Astrocyte (in vitro differentiated cells and primary cell): ENCODE data around the gene MTA2.

Experiments used
- EZH2 ChIP-seq: IDR thresholded peaks from 2 replicates; pipeline ENCODE4 v1.6.1; 2012; ENCODE audit warnings: mild to moderate bottlenecking, low read length, inconsistent platforms; ENCODE audit not compliant: insufficient read depth
- TF ChIP-seq, protein P1 (sequence below): IDR thresholded peaks from 2 replicates; pipeline ENCODE4 v1.5.1; 2011; ENCODE audit warnings: low read depth, mild to moderate bottlenecking, inconsistent platforms, low read length, moderate library complexity; ENCODE audit not compliant: insufficient read depth

DNA sequence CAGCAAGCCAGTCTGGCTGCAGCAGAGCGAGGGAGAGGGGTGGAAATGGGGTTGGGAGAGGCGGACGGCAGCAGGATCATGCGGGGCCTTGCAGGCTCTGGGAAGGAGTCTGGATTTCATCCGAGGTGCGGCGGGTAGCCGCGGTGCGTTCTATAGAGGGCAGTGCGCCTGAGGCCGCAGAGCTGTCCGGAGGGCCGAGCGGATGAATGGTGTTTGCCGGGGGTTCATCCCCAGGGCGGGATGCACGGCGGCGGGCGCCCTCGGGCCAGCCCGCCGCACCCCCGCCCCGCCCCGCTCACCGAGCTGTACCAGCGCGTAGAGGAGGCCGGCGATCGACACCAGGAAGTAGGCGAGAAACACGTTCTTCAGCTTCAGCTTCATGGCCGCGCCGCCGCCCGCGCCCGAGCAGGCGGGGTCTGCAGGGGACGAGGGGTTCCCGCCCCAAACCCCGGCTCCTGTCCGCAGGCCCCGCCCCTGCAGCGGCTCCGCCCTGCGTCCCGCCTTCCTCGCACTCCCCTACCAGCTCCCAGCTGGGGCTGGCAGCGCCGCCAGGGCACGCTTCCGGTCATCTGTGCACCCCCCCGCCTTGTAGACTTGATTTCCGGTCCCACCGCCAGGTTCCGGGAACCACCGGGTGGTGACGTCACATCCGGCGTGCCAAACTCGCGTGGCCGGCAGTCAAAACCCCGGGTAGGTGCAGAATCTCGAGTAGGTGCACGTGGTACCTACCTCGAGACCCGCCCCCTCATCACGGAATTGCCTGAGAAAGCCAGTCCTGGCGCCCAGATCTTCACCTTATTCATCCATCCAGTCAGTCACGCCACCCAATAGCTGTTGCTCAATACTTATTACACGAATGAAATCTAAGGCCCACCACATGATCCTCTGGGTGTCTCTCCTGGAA is 20.2 kb upstream of the MTA2 start, which contains the start of gene B3GAT3:
- TF ChIP-seq, protein P1, sequence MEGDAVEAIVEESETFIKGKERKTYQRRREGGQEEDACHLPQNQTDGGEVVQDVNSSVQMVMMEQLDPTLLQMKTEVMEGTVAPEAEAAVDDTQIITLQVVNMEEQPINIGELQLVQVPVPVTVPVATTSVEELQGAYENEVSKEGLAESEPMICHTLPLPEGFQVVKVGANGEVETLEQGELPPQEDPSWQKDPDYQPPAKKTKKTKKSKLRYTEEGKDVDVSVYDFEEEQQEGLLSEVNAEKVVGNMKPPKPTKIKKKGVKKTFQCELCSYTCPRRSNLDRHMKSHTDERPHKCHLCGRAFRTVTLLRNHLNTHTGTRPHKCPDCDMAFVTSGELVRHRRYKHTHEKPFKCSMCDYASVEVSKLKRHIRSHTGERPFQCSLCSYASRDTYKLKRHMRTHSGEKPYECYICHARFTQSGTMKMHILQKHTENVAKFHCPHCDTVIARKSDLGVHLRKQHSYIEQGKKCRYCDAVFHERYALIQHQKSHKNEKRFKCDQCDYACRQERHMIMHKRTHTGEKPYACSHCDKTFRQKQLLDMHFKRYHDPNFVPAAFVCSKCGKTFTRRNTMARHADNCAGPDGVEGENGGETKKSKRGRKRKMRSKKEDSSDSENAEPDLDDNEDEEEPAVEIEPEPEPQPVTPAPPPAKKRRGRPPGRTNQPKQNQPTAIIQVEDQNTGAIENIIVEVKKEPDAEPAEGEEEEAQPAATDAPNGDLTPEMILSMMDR: no peak
- TF ChIP-seq EZH2: no peak
